GM19324 (cell line): ENCODE results near the gene BMP5.

Source experiments
- ATAC-seq: cut with Tn5 transposase; IDR thresholded peaks from one replicate; pipeline ENCODE4 v1.9.1; 2021; ENCODE audit warnings: mild to moderate bottlenecking, moderate library complexity; ENCODE audit not compliant: unreplicated experiment, low FRiP score

BMP5 gene

DNA sequence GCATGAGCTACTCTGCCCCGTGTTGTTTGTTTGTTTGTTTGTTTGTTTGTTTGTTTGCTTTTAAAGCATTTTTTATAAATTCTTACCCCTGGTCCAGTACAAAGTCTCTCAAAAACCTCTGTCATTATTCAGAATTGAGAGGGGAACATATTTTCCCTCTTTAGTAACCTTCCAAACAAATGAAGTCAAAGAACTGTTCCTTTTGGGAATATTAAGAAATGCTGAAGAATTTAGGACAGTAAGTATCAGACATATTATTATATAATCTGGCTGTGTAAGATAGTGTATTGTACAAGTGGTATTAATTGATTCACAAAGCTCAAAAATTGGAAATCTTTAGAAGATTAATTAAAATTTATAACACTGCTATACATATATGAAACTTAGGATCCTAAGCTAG lies 54.7 kb downstream of the BMP5 start:
- ATAC-seq = no peak

DNA sequence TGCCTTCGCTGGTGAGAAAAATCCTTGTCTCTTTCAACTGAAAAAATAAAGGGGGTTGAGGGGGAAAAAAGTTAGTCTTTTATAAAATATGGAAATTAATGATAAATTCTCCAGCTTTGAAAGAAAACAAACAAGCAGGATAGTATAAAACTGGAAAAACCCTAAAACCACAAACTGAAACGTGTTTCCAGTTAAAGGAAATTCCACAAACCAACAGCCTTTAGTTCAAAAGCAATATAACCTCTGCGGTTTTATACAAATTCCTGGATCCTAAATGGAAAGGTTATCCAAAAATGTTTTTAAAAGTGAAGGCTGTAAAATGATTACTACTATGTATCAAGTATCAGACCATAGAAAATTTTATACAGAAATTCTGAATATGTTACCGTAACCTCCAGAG lies 55.6 kb downstream of the BMP5 start:
- ATAC-seq = no peak

- ATAC-seq = no peak
These were observed 56.9 kb downstream of the BMP5 start for GRCh38 chr6:55818482-55818881.

GRCh38 chr6:55812509-55812908 lies 62.9 kb downstream of the BMP5 start:
- ATAC-seq = no peak

DNA sequence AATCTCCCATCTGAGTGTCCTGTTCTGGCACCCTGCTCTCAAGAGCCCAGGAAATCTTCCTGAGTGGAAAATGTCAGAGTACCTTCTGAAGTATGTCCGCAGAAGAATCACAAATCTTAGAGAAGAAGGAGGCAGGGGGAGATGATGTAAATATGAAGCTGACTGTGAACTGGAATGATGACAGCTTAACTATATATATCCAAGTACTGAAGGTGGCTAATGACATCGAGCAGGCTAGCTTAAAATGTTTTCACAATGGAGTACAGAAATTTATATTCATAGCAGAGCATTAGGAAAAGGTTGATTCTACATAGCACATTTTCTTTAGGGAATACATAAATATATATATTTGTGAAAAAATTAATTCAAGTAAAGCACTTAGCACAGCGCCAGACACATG lies 64.3 kb downstream of the BMP5 start:
- no peak for ATAC-seq

DNA sequence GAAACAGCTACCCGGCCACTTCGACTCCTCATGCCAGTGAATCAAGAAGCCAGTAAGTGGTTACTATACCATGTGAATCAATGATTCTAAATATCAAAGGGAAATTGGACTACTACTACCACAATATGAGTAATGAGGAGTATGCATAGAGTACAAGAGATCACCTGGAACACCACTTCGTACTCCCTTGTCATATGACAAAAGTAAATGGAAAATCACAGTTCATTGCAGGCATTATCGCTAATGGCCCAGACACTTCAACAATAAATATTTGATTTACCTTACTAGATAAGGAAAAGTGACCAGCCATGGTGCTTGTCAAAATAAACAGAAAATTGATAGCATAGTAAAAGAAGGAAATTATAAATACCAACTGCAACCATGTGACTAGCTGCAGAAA lies 73.1 kb downstream of the BMP5 start:
- no peak for ATAC-seq

DNA sequence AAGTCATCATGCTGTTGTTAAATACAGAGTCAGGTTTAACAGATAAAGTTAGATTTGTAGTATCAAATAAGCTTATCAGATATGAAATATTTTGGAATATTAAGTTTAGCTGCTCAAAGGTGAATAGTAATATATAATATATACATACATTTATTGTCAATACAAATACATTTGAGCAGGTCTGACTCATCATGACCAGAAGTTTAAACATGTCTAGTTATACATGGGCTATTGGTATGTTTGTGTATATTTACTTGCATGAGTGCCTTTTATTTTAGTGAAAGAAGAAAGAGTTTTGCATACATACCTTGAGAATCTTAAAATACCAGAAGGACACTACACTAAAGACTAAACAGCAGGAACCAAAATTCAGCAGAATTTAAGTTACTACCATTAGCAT lies 76.8 kb downstream of the BMP5 start:
- ATAC-seq = no peak

DNA sequence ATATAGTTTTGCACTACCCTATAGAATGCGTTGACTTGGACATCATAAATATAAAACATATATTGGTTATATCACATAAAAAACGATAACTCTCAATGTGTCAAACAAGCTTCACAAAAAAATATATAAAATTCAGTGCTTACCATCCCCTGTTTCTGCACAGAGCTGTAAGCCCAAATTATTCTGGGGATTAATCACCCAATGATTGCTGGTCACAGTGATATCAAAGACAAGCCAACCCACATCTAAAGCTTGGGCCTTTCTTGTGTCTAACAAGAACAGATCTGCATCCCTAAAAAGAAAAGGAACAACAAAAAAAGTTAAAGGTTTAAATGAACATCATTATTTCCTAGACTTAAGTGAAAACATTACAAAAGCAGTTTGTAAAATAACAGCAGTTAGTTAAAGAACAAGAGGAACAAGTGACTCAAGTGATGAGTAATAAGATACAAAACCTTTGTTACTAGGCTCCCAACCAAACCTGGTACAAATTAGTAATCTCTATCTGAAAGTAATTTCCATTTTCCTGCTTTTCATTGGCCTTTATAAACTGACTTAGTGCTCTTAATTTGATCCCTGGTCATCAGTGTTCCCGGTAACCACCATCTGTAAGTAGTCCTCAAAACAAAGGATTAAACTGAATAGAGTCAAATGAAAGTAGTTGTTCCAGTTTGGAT lies 81.1 kb downstream of the BMP5 start:
- ATAC-seq = no peak

DNA sequence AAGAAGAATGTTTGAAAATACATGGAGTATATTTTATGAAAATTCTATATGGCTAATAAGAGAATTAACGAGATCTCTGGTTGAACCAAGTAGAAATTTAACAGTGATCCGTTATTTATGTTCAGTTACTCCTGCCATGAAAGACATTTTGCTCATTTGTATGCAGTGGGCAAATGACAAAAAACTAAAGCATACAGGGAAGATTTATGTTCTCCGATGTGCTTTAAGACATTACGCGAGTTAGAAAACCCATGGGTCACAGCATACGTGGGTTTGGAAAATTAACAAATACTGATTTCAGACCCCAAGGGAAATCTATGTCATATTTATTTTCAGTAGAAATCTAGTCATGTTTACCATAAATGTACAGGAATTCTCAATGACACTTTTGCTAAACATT lies 90.1 kb downstream of the BMP5 start:
- no peak for ATAC-seq

DNA sequence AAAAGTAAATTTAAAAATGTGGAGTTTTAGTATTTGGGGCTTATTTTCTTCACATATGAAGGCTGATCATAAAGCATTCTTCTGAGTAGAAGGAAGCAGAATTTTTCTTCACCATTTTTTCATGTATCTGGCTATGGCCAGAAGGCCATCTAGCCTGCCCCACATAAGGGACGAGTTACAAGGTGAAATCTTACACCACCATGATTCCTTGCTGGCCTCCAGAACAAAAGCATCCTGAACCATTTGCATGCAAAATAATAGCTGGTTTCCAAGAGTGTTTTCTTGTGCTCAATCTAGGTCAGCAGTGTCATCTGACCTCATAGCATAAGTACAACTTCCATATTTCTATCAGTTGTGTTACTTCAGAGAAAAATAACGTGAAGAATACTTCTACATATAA lies 93.1 kb downstream of the BMP5 start:
- ATAC-seq = no peak

DNA sequence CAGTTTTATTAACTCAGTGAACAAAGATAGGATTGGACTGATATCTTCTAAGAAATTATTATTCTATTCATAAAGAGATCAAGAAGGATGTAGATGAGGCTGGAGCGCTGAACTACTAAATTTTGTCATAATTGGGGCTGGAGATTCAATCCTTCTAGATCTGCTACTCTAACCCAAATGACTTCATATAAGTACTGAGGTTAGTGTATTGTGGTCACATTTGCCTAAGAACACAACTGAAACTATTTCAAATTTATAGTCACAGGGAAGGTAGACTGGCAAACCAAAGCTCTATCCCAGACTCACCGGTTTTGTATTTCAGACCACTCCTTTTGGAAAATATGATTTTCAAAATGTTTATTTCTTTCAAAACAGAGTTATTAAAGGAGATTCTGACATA lies 96.7 kb downstream of the BMP5 start:
- ATAC-seq = no peak

DNA sequence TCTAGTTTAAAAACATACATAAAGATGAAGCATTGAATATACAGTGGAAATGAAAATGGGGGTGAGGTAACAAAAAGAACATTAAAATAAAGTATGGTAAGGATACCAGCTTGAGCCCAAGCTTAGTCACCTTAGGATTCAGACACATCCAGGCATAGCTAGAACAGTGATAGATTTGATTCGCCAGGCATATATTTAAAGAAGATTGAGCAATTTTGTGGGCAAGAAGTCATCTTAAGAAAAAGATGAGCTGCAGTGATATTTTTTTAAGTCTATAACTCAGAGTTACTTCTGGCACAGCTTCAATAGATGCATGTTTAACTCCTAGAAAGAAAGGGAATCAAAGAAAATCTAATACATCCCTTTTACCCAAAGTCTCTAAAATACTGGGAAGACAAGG lies 97.9 kb downstream of the BMP5 start:
- no peak for ATAC-seq

DNA sequence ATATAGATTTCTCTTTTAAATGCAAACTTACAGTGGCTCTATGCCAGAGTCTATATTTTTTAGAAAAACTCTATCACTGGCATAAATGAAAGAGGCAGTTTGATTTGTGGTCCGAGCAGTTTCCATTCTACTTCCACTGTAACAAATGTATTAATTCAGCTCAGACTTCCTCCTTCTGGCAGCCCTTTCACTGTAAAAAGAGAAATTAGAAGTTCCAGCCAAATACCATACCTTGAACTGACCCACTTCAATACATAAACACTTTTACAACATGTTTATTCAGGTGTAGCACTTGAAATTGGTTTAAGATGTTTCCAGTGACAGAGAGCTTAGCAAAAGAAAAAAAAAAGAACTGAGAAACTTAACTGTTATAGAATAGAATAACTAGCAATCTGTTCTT lies 99.3 kb downstream of the BMP5 start:
- no peak for ATAC-seq

- ATAC-seq = no peak
These were observed 100.4 kb downstream of the BMP5 start for GRCh38 chr6:55775029-55775318.

DNA sequence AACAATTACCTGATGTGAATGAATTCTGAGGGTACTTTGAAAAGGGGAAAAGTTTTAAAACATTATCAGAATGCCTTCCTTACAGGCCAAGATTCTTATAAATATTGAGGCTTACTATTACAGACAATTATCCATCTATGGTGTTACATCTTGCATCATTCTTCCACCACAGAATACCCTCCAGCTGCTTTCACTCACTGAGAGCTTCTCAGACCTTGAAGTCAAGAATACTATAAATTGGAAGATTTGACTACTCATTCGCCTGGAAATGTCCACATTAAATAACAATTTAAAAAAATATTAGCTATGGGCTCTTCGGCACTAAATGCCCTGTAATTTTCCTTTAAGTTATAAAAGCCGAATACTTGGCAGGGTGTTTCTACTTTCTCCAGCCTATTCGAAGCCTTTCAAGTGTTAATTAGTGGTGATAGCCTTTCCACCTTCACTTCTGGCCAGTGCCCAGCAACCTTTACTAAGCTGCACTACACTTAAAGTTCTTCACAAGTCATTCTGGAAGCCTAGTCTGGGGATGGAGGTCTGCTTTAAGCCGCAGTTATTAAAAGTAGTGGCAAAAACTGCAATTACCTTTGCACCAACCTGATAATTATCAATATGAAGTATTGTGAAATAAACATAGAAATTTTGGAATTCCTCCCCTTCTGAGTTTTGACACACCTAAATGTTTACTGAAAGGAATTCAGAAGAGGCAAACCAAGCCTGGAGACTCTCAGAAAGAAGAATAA lies 100.9 kb downstream of the BMP5 start:
- ATAC-seq = no peak

GRCh38 chr6:55773620-55774216 lies 101.7 kb downstream of the BMP5 start:
- no peak for ATAC-seq

DNA sequence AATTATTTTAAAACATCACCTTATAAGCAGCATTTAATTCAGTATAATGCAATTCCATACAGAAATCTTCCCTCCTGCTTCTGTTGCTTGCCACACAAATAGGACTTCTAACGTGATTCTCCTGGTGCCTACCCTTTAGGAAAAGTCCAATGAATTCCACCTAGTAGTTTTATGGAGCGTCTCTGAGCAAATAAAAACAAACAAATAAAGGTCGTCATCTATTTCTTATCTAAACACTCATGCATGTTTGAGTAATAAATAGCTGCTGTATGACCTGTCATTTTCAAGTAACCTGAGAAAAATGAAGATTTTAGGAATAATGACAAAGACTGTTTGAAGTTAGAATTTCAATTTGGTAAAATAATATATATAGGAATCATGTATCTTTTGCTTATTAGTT lies 102.7 kb downstream of the BMP5 start:
- ATAC-seq = no peak

- no peak for ATAC-seq
These were observed 115.9 kb downstream of the BMP5 start for GRCh38 chr6:55759536-55759935.

- no peak for ATAC-seq
These were observed 117.0 kb downstream of the BMP5 start for GRCh38 chr6:55758156-55758937.

GRCh38 chr6:55756531-55757031 lies 118.8 kb downstream of the BMP5 start:
- no peak for ATAC-seq

DNA sequence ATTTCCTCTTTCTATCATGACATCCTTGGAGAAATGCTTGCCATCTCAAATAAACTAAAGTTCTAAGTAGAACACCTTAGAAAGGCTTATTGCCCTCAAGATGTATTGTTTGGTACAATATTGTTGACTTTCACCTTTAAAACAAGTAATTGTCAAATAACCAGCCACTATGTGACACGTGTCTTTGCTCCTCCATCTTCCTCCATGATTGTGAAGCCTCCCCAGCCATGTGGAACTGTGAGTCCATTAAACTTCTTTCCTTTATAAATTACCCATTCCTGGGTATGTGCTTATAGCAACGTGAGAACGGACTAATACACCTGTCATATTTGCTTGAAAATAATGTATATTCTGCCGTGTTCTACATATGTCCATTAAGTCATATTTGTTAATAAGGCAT lies 126.5 kb downstream of the BMP5 start:
- no peak for ATAC-seq
